Lung (tissue), 12 donors: ENCODE results near the gene EGFR. TPM values are rescaled to one million over a fixed set of nuclear protein-coding genes. Genes with fewer than 3 reads are reported as not detected.

Source experiments
- ATAC-seq: fragments of 200-7000 bp; cut with Tn5 transposase; one replicate; pipeline ENCODE4 v1.9.1; 2020; ENCODE audit warnings: moderate number of reproducible peaks; ENCODE audit not compliant: insufficient read depth, low FRiP score
- DNase-seq, 3 donors: peaks; one replicate each; pipeline ENCODE4 v3.0.0-alpha.2; 2013 to 2017
- H3K27ac ChIP-seq, 2 donors: one replicate each; pipeline ENCODE4 v1.5.1; 2013; ENCODE audit warnings: mild to moderate bottlenecking in 2 of 2, moderate library complexity in 2 of 2, control low read depth in 1 of 2, inconsistent platforms in 1 of 2, low read depth in 1 of 2, low read length in 1 of 2
- H3K27me3 ChIP-seq, 3 donors: one replicate each; pipeline ENCODE4 v1.5.1; 2013; ENCODE audit warnings: low read length in 2 of 3; ENCODE audit not compliant: control insufficient read depth in 3 of 3, insufficient read depth in 3 of 3
- H3K36me3 ChIP-seq, 4 donors: one replicate each; pipeline ENCODE4 v1.5.1; 2013; ENCODE audit warnings: low read length in 4 of 4, mild to moderate bottlenecking in 1 of 4, moderate library complexity in 1 of 4; ENCODE audit not compliant: control insufficient read depth in 4 of 4, insufficient read depth in 4 of 4
- H3K4me1 ChIP-seq, 5 donors: one replicate each; pipeline ENCODE4 v1.5.1; 2013; ENCODE audit warnings: low read length in 5 of 5, mild to moderate bottlenecking in 2 of 5, moderate library complexity in 1 of 5; ENCODE audit not compliant: control insufficient read depth in 5 of 5, insufficient read depth in 5 of 5
- H3K4me3 ChIP-seq: one replicate; pipeline ENCODE4 v1.5.1; 2013; ENCODE audit warnings: mild to moderate bottlenecking, control low read depth, moderate library complexity
- H3K9ac ChIP-seq, 2 donors: one replicate each; pipeline ENCODE4 v1.5.1; 2013; ENCODE audit warnings: low read length in 2 of 2, control low read depth in 1 of 2; ENCODE audit not compliant: insufficient read depth in 1 of 2
- H3K9me3 ChIP-seq, 4 donors: one replicate each; pipeline ENCODE4 v1.5.1; 2013; ENCODE audit warnings: low read length in 3 of 4, mild to moderate bottlenecking in 1 of 4, moderate library complexity in 1 of 4; ENCODE audit not compliant: control insufficient read depth in 4 of 4, insufficient read depth in 3 of 4
- CTCF ChIP-seq: IDR thresholded peaks from 2 replicates; pipeline ENCODE4 v1.5.1; 2012; ENCODE audit warnings: mild to moderate bottlenecking; ENCODE audit errors: control extremely low read depth, extremely low read depth
- whole genome bisulfite sequencing, 2 donors: extraction: QIAGEN DNeasy Blood & Tissue Kit; methylation state at CpG; one replicate each; pipeline ENCODE4 v1.1.7; 2013; 5-methylcytosine and 5-hydroxymethylcytosine counted together
- polyA plus RNA-seq, 2 donors: library from polyadenylated mRNA; stranded (reverse); fragments of 200-250 nt; gene quantifications; one replicate each; pipeline ENCODE4 v1.2.1, GENCODE V29; 2013
- total RNA-seq, 2 donors: library from RNA; depleted of rRNA in 1 of 2; stranded (reverse); fragments of >200 nt in 1 of 2; gene quantifications; one replicate each; pipeline ENCODE4 v1.2.1, GENCODE V29; 2014 to 2021
- donor health status: control.
- donor health status: control.
- donor health status: Bipolar disorder and iron deficiency.
- donor health status: healthy.
- donor health status: DM: yes; HTN: yes; CAD: no.

EGFR gene
- total and polyA plus RNA-seq, 4 donors, result 11.6 to 78.7 (median 37.1) TPM

GRCh38 chr7:55147736-55148135, 128.9 kb downstream of the EGFR start:
- Histone ChIP-seq H3K4me3 (no peak overlapping the region), H3K9me3 (peaks cover 0 to 5% (median 0%) of the 10 kb centered on the region in 4 donors), H3K27me3 (no peaks in the 10 kb centered on the region), H3K36me3 (peaks cover 3 to 56% (median 39%) of the 10 kb centered on the region in 4 donors), H3K27ac (no peak overlapping the region), H3K9ac (no peak overlapping the region), H3K4me1 (peaks cover 0 to 16% (median 3%) of the 10 kb centered on the region in 5 donors)
- DNase-seq, result no peak
- no peak for TF ChIP-seq CTCF
- WGBS, 2 donors, result 91 to 98% methylated on average over 2 of the region's 2 CpGs
- no peak for ATAC-seq

DNA sequence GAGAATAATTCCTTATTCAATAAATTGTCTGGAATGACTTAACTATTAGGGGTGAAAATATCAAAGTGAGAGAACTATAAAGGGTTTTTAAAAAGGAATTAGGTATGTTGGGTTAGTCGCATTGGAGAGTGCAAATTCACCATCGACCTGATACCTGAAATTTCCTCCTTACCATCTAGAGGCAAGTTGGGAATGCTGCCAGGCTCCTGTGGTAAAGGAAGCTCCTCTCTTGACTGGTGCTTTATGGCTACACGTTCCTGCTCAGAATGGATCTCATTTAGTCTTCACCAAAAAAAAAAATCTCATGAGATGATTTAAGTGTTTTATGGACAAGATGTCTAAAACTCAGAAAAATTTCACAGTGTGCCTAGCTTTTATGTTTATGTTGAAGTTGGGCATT, 129.8 kb downstream of the EGFR start:
- WGBS, 2 donors, result 59 to 73% methylated on average over 3 of the region's 3 CpGs
- no peaks in the 10 kb centered on the region for H3K27me3 ChIP-seq
- DNase-seq, result no peak
- H3K27ac ChIP-seq, result no peak overlapping the region
- peaks cover 0 to 5% (median 0%) of the 10 kb centered on the region in 4 donors for H3K9me3 ChIP-seq
- no peak for ATAC-seq
- no peak overlapping the region for H3K9ac ChIP-seq
- peaks cover 0 to 16% (median 3%) of the 10 kb centered on the region in 5 donors for H3K4me1 ChIP-seq
- peaks cover 3 to 52% (median 38%) of the 10 kb centered on the region in 4 donors for H3K36me3 ChIP-seq
- H3K4me3 ChIP-seq, result no peak overlapping the region
- TF ChIP-seq CTCF, result no peak

- Histone ChIP-seq H3K4me3 (no peak overlapping the region), H3K27ac (no peak overlapping the region), H3K4me1 (peaks cover 0 to 16% (median 3%) of the 10 kb centered on the region in 5 donors), H3K9me3 (peaks cover 0 to 5% (median 0%) of the 10 kb centered on the region in 4 donors), H3K36me3 (peaks cover 3 to 53% (median 41%) of the 10 kb centered on the region in 4 donors), H3K27me3 (no peaks in the 10 kb centered on the region), H3K9ac (no peak overlapping the region)
- 87 to 90% methylated on average over 1 of the region's 1 CpG for WGBS, 2 donors
- no peak for TF ChIP-seq CTCF
- ATAC-seq (no peak), DNase-seq (peak in 2 of 3 donors; percentile 69 to 82)
These were observed 130.2 kb downstream of the EGFR start for GRCh38 chr7:55149001-55149400.

GRCh38 chr7:55150166-55150565, 131.3 kb downstream of the EGFR start:
- no peak overlapping the region for H3K9ac ChIP-seq
- no peaks in the 10 kb centered on the region for H3K27me3 ChIP-seq
- no peak overlapping the region for H3K4me3 ChIP-seq
- DNase-seq (no peak), ATAC-seq (no peak)
- peaks cover 0 to 5% (median 0%) of the 10 kb centered on the region in 4 donors for H3K9me3 ChIP-seq
- no peak for TF ChIP-seq CTCF
- H3K36me3 ChIP-seq, result peaks cover 3 to 47% (median 39%) of the 10 kb centered on the region in 4 donors
- H3K4me1 ChIP-seq, result peaks cover 0 to 16% (median 3%) of the 10 kb centered on the region in 5 donors
- no peak overlapping the region for H3K27ac ChIP-seq
- 92% methylated on average over 13 of the region's 13 CpGs for WGBS, 2 donors
